Measurements from ENCODE around the gene IDH2.

IDH2 gene

GRCh38 chr15:90039996-90040395, 62.3 kb downstream of the IDH2 start:
- Histone ChIP-seq H3K27me3 (ENCODE audit: control insufficient read depth, low read length) (no peaks in the 10 kb centered on the region), H3K9me2 (replicated peaks; ENCODE audit: control insufficient read depth, low read length) (no peaks in the 10 kb centered on the region), H3K27ac (ENCODE audit: low read depth, low read length) (no peak overlapping the region), H3K4me2 (ENCODE audit: low read length) (no peak overlapping the region), H3F3A (ENCODE audit: control insufficient read depth, insufficient read depth) (no peaks in the 10 kb centered on the region; the same call in 1 of the 2 replicates), H3K4me1 (ENCODE audit: control insufficient read depth, low read length) (peaks cover 24% of the 10 kb centered on the region), H3K4me3 (ENCODE audit: low read length) (no peak overlapping the region), H4K20me1 (ENCODE audit: control insufficient read depth, insufficient read depth, low read depth, low read length) (no peaks in the 10 kb centered on the region), H3K9me3 (ENCODE audit: control insufficient read depth, insufficient read depth, low read length) (no peaks in the 10 kb centered on the region), H3K36me3 (ENCODE audit: control insufficient read depth, low read length) (no peaks in the 10 kb centered on the region), H3K79me2 (ENCODE audit: control insufficient read depth, low read length) (peaks cover 53% of the 10 kb centered on the region)
- TF ChIP-seq CTCF (IDR thresholded peaks at IDR 0.05; ENCODE audit: low read depth, low read length, poor library complexity, severe bottlenecking) = no peak
- TF ChIP-seq EZH2phosphoT487 (IDR thresholded peaks at IDR 0.05; ENCODE audit: borderline replicate concordance, low read length) = no peak

DNA sequence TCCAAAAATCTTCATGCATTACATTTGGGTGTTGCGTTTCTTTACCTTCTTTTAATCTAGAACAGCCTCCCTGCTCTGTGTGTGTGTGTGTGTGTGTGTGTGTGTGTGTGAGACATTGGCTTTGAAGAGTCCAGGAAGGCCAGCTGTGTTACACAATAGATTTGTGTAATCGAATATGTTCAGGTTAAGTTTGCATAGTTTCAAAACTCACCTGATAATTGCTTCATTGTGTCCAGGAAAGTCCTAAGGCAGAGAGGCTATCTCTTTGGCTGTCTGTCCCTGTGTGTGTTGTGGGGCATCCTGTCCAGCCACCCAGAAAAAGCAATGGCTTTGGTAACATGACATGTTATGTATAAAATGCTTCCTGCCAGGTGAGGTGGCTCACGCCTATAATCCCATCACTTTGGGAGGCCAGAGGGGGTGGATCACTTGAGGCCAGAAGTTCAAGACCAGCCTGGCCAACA, 63.6 kb downstream of the IDH2 start:
- Histone ChIP-seq H4K20me1 (ENCODE audit: control insufficient read depth, insufficient read depth, low read depth, low read length) (no peaks in the 10 kb centered on the region), H3K9me2 (replicated peaks; ENCODE audit: control insufficient read depth, low read length) (no peaks in the 10 kb centered on the region), H3K36me3 (ENCODE audit: control insufficient read depth, low read length) (no peaks in the 10 kb centered on the region), H3K4me3 (ENCODE audit: low read length) (no peak overlapping the region), H3K27ac (ENCODE audit: low read depth, low read length) (no peak overlapping the region), H3K9me3 (ENCODE audit: control insufficient read depth, insufficient read depth, low read length) (no peaks in the 10 kb centered on the region), H3K79me2 (ENCODE audit: control insufficient read depth, low read length) (peaks cover 63% of the 10 kb centered on the region), H3K27me3 (ENCODE audit: control insufficient read depth, low read length) (no peaks in the 10 kb centered on the region), H3K4me2 (ENCODE audit: low read length) (no peak overlapping the region), H3F3A (ENCODE audit: control insufficient read depth, insufficient read depth) (no peaks in the 10 kb centered on the region; the same call in 1 of the 2 replicates), H3K4me1 (ENCODE audit: control insufficient read depth, low read length) (peaks cover 36% of the 10 kb centered on the region)
- no peak for TF ChIP-seq CTCF (IDR thresholded peaks at IDR 0.05; ENCODE audit: low read depth, low read length, poor library complexity, severe bottlenecking)
- no peak for TF ChIP-seq EZH2phosphoT487 (IDR thresholded peaks at IDR 0.05; ENCODE audit: borderline replicate concordance, low read length)

GRCh38 chr15:90037961-90038631, 64.2 kb downstream of the IDH2 start:
- no peak overlapping the region for H3K4me3 ChIP-seq (ENCODE audit: low read length)
- H3F3A ChIP-seq (ENCODE audit: control insufficient read depth, insufficient read depth) = no peaks in the 10 kb centered on the region; the same call in 1 of the 2 replicates
- no peak overlapping the region for H3K4me2 ChIP-seq (ENCODE audit: low read length)
- H3K9me2 ChIP-seq (replicated peaks; ENCODE audit: control insufficient read depth, low read length) = no peaks in the 10 kb centered on the region
- no peaks in the 10 kb centered on the region for H3K9me3 ChIP-seq (ENCODE audit: control insufficient read depth, insufficient read depth, low read length)
- H3K27me3 ChIP-seq (ENCODE audit: control insufficient read depth, low read length) = no peaks in the 10 kb centered on the region
- H3K79me2 ChIP-seq (ENCODE audit: control insufficient read depth, low read length) = peaks cover 67% of the 10 kb centered on the region
- H3K27ac ChIP-seq (ENCODE audit: low read depth, low read length) = no peak overlapping the region
- no peaks in the 10 kb centered on the region for H4K20me1 ChIP-seq (ENCODE audit: control insufficient read depth, insufficient read depth, low read depth, low read length)
- H3K36me3 ChIP-seq (ENCODE audit: control insufficient read depth, low read length) = no peaks in the 10 kb centered on the region
- H3K4me1 ChIP-seq (ENCODE audit: control insufficient read depth, low read length) = peaks cover 37% of the 10 kb centered on the region
- TF ChIP-seq CTCF (IDR thresholded peaks at IDR 0.05; ENCODE audit: low read depth, low read length, poor library complexity, severe bottlenecking) (no peak), EZH2phosphoT487 (IDR thresholded peaks at IDR 0.05; ENCODE audit: borderline replicate concordance, low read length) (no peak)
